CD4-positive, alpha-beta T cell (primary cell): ENCODE data around the gene LDLRAD4. TPM values are rescaled to one million over a fixed set of nuclear protein-coding genes. Genes with fewer than 3 reads are reported as not detected.

ENCODE experiments used
- ATAC-seq: fragments of 200-7000 bp; cut with Tn5 transposase; one replicate; pipeline ENCODE4 v1.10.0; 2022; ENCODE audit warnings: mild to moderate bottlenecking; ENCODE audit not compliant: poor library complexity
- CTCF ChIA-PET: fragments of 350-600 bp; sonication (Branson Sonifier 250); formaldehyde crosslinking; loops from one replicate; lab custom pipeline; 2021; ENCODE audit warnings: antibody characterized with exemption, inconsistent platforms; lab: Charles Lee
- POLR2A ChIA-PET: fragments of 350-600 bp; sonication (Branson Sonifier 250); formaldehyde crosslinking; loops from one replicate; lab custom pipeline; 2021; ENCODE audit warnings: antibody characterized with exemption, inconsistent platforms; lab: Charles Lee
- DNase-seq, 14 experiments: peaks; one replicate each; pipeline ENCODE4 v3.0.0-alpha.2; 2013 to 2020; ENCODE audit warnings: mixed read lengths in 2 of 14
- H3K27ac ChIP-seq, 2 donors: one replicate each; pipeline versions ENCODE4 v1.5.1 to v1.7.0; 2013; ENCODE audit warnings: low read length in 2 of 2, low read depth in 1 of 2, mild to moderate bottlenecking in 1 of 2
- H3K27me3 ChIP-seq, 2 experiments: 1 replicate in 1 of 2; 2 replicates in 1 of 2; pipeline versions ENCODE4 v1.6.1 to v1.7.0; 2013; ENCODE audit warnings: low read length in 2 of 2, control low read depth in 1 of 2, mild to moderate bottlenecking in 1 of 2, moderate library complexity in 1 of 2; ENCODE audit not compliant: insufficient read depth in 2 of 2, control insufficient read depth in 1 of 2
- H3K36me3 ChIP-seq: one replicate; pipeline ENCODE4 v1.6.1; 2013; ENCODE audit warnings: low read length, control low read depth; ENCODE audit not compliant: insufficient read depth
- H3K4me1 ChIP-seq: one replicate; pipeline ENCODE4 v1.6.1; 2013; ENCODE audit warnings: low read length, control low read depth; ENCODE audit not compliant: insufficient read depth
- H3K4me3 ChIP-seq: one replicate; pipeline ENCODE4 v1.5.1; 2013; ENCODE audit warnings: mild to moderate bottlenecking, low read length, moderate library complexity
- H3K9me3 ChIP-seq, 2 experiments: 1 replicate in 1 of 2; 2 replicates in 1 of 2; pipeline versions ENCODE4 v1.6.1 to v1.7.0; 2013; ENCODE audit warnings: low read length in 2 of 2, mild to moderate bottlenecking in 2 of 2, control low read depth in 1 of 2, moderate library complexity in 1 of 2; ENCODE audit not compliant: control insufficient read depth in 1 of 2, insufficient read depth in 1 of 2
- H3K27ac Mint-ChIP-seq: one replicate; pipeline ENCODE4 v1.8.0; 2020; ENCODE audit warnings: mixed read lengths
- H3K27me3 Mint-ChIP-seq: one replicate; pipeline ENCODE4 v1.8.0; 2021; ENCODE audit warnings: mixed read lengths
- H3K36me3 Mint-ChIP-seq: one replicate; pipeline ENCODE4 v1.8.0; 2021; ENCODE audit warnings: low read depth, mixed read lengths
- H3K4me1 Mint-ChIP-seq: one replicate; pipeline ENCODE4 v1.8.0; 2021; ENCODE audit warnings: low read depth, mixed read lengths
- H3K4me3 Mint-ChIP-seq: one replicate; pipeline ENCODE4 v1.8.0; 2020; ENCODE audit warnings: mild to moderate bottlenecking, mixed read lengths
- H3K9me3 Mint-ChIP-seq: one replicate; pipeline ENCODE4 v1.8.0; 2020; ENCODE audit warnings: mixed read lengths
- CTCF ChIP-seq: fragments of 200-600 bp; IDR thresholded peaks from one replicate; pipeline ENCODE4 v1.8.0; 2022; ENCODE audit warnings: antibody characterized with exemption, mild to moderate bottlenecking
- intact Hi-C, 2 experiments: fragments of 100-400 bp; cut with DNase I in 1 of 2; cut with micrococcal nuclease in 1 of 2; formaldehyde crosslinking; loops; one replicate each; pipeline versions ENCODE4 v1.15.1 to v1.9.0; 2023 to 2025; cut with DNase I, micrococcal nuclease
- total RNA-seq, 174 experiments: library from RNA in 2 of 174; stranded (reverse) in 2 of 174; gene quantifications; one replicate each; pipeline ENCODE4 v1.2.3 and lab custom pipeline; 2021 to 2026

LDLRAD4 gene
- total RNA-seq, 2 experiments from 2014 or later, result 51.9 to 52.7 TPM

- no peaks in the 10 kb centered on the region for H3K9me3 Mint-ChIP-seq
- ChIA-PET CTCF (interaction anchor here (0.5 kb wide), 1 partner anchor 604 kb away, joined by 4 read pairs; no protein-coding TSS in a partner anchor), POLR2A (no interaction called here)
- DNase-seq (peak in 1 of 14 experiments; percentile 10), ATAC-seq (no peak)
- Histone ChIP-seq H3K4me1 (peaks cover 40% of the 10 kb centered on the region), H3K27me3 (no peaks in the 10 kb centered on the region), H3K4me3 (no peak overlapping the region), H3K9me3 (no peaks in the 10 kb centered on the region), H3K36me3 (peaks cover 2% of the 10 kb centered on the region), H3K27ac (no peak overlapping the region)
- intact Hi-C loops, result no loop called here
- peaks cover 72% of the 10 kb centered on the region for H3K4me1 Mint-ChIP-seq
- H3K4me3 Mint-ChIP-seq, result no peak overlapping the region
- peaks cover 5% of the 10 kb centered on the region for H3K36me3 Mint-ChIP-seq
- no peaks in the 10 kb centered on the region for H3K27me3 Mint-ChIP-seq
- TF ChIP-seq CTCF, result no peak
- H3K27ac Mint-ChIP-seq, result peak overlapping the region; percentile 19
Measured at GRCh38 chr18:13451213-13451540, 232.6 kb downstream of the LDLRAD4 start.

- peaks cover 79% of the 10 kb centered on the region for H3K4me1 Mint-ChIP-seq
- H3K9me3 ChIP-seq, result no peaks in the 10 kb centered on the region
- intact Hi-C loops, result no loop called here
- H3K36me3 ChIP-seq, result peaks cover 2% of the 10 kb centered on the region
- ChIA-PET CTCF (interaction anchor here (0.5 kb wide), 1 partner anchor 605 kb away, joined by 4 read pairs; no protein-coding TSS in a partner anchor), POLR2A (no interaction called here)
- TF ChIP-seq CTCF, result no peak
- no peak overlapping the region for H3K27ac ChIP-seq
- no peaks in the 10 kb centered on the region for H3K9me3 Mint-ChIP-seq
- peaks cover 42% of the 10 kb centered on the region for H3K4me1 ChIP-seq
- peak overlapping the region; percentile 19 for H3K27ac Mint-ChIP-seq
- no peaks in the 10 kb centered on the region for H3K27me3 ChIP-seq
- DNase-seq (peak in 1 of 14 experiments; percentile 27), ATAC-seq (no peak)
- H3K36me3 Mint-ChIP-seq, result peaks cover 6% of the 10 kb centered on the region
- no peaks in the 10 kb centered on the region for H3K27me3 Mint-ChIP-seq
- no peak overlapping the region for H3K4me3 ChIP-seq
- H3K4me3 Mint-ChIP-seq, result no peak overlapping the region
Measured at GRCh38 chr18:13451661-13452387, 233.3 kb downstream of the LDLRAD4 start.

GRCh38 chr18:13452388-13452811 is 233.8 kb downstream of the LDLRAD4 start:
- Mint-ChIP-seq H3K27me3 (no peaks in the 10 kb centered on the region), H3K4me3 (no peak overlapping the region), H3K36me3 (peaks cover 6% of the 10 kb centered on the region), H3K27ac (peak overlapping the region; percentile 19), H3K4me1 (peaks cover 84% of the 10 kb centered on the region), H3K9me3 (no peaks in the 10 kb centered on the region)
- Histone ChIP-seq H3K9me3 (no peaks in the 10 kb centered on the region), H3K27ac (no peak overlapping the region), H3K4me3 (no peak overlapping the region), H3K36me3 (peaks cover 2% of the 10 kb centered on the region), H3K27me3 (no peaks in the 10 kb centered on the region), H3K4me1 (peaks cover 46% of the 10 kb centered on the region)
- ATAC-seq (no peak), DNase-seq (peak in 1 of 14 experiments; percentile 1)
- ChIA-PET POLR2A (no interaction called here), CTCF (no interaction called here)
- intact Hi-C loops, result no loop called here
- TF ChIP-seq CTCF, result no peak
